Keratinocyte (primary cell): ENCODE results near the gene STYXL1. TPM values are rescaled to one million over a fixed set of nuclear protein-coding genes. Genes with fewer than 3 reads are reported as not detected.
"Not testable (repeated sequence)": the region's sequence is repeated elsewhere in the genome, so short reads cannot be mapped to it uniquely, and the experiment has no call there.

Source experiments
- DNase-seq: peaks from one replicate; pipeline ENCODE4 v3.0.0-alpha.2; 2011; ENCODE audit warnings: low read depth, missing footprints, low spot score
- FAIRE-seq: peaks from 2 replicates; lab custom pipeline; 2011; peaks lifted over from hg19 to GRCh38; lab: Jason Lieb, UNC
- H2AFZ ChIP-seq: 2 replicates; pipeline ENCODE4 v1.6.0; 2012; ENCODE audit warnings: low read length, control low read depth, inconsistent platforms; ENCODE audit not compliant: control insufficient read depth
- H3K27ac ChIP-seq: 2 replicates; pipeline ENCODE4 v1.5.1; 2011; ENCODE audit warnings: low read length; ENCODE audit not compliant: control insufficient read depth, insufficient read depth
- H3K27me3 ChIP-seq: 3 replicates; pipeline ENCODE4 v1.6.0; 2011; ENCODE audit warnings: low read length; ENCODE audit not compliant: control insufficient read depth, insufficient read depth; ENCODE audit errors: extremely low read depth
- H3K36me3 ChIP-seq, 2 experiments: 2 replicates in 1 of 2; 3 replicates in 1 of 2; pipeline ENCODE4 v1.5.1; 2011; ENCODE audit warnings: low read length in 2 of 2, mild to moderate bottlenecking in 1 of 2; ENCODE audit not compliant: control insufficient read depth in 2 of 2, insufficient read depth in 2 of 2; ENCODE audit errors: extremely low read depth in 1 of 2
- H3K4me1 ChIP-seq: 3 replicates; pipeline ENCODE4 v1.5.1; 2011; ENCODE audit warnings: low read length; ENCODE audit not compliant: control insufficient read depth, insufficient read depth; ENCODE audit errors: extremely low read depth
- H3K4me2 ChIP-seq: 3 replicates; pipeline ENCODE4 v1.6.0; 2011; ENCODE audit warnings: low read depth, low read length; ENCODE audit not compliant: control insufficient read depth, insufficient read depth; ENCODE audit errors: extremely low read depth
- H3K4me3 ChIP-seq, 3 experiments: fragments of 200-600 bp in 1 of 3; sonication (generic) in 1 of 3; 2 replicates in 2 of 3; 3 replicates in 1 of 3; pipeline ENCODE4 v1.5.1; 2011 to 2016; ENCODE audit warnings: low read length in 3 of 3, mild to moderate bottlenecking in 3 of 3, control low read depth in 2 of 3, inconsistent platforms in 1 of 3, low read depth in 1 of 3, mixed read lengths in 1 of 3, mixed run types in 1 of 3, moderate library complexity in 1 of 3; ENCODE audit not compliant: control insufficient read depth in 2 of 3, insufficient read depth in 2 of 3; ENCODE audit errors: extremely low read depth in 1 of 3
- H3K79me2 ChIP-seq: 2 replicates; pipeline ENCODE4 v1.6.0; 2012; ENCODE audit warnings: low read length; ENCODE audit not compliant: control insufficient read depth, insufficient read depth
- H3K9ac ChIP-seq: 3 replicates; pipeline ENCODE4 v1.6.0; 2011; ENCODE audit warnings: low read length; ENCODE audit not compliant: control insufficient read depth, insufficient read depth; ENCODE audit errors: extremely low read depth
- H3K9me1 ChIP-seq: 3 replicates; pipeline ENCODE4 v1.6.0; 2011; ENCODE audit warnings: low read length; ENCODE audit not compliant: control insufficient read depth, insufficient read depth; ENCODE audit errors: extremely low read depth
- H3K9me3 ChIP-seq: 2 replicates; pipeline ENCODE4 v1.5.1; 2012; ENCODE audit warnings: low read depth, low read length; ENCODE audit not compliant: control insufficient read depth
- H4K20me1 ChIP-seq: 3 replicates; pipeline ENCODE4 v1.6.0; 2011; ENCODE audit warnings: low read length; ENCODE audit not compliant: control insufficient read depth, insufficient read depth; ENCODE audit errors: extremely low read depth
- EZH2 ChIP-seq: IDR thresholded peaks from one replicate; pipeline ENCODE4 v1.6.1; 2012; ENCODE audit warnings: inconsistent platforms, mild to moderate bottlenecking, low read length, moderate library complexity
- dilution Hi-C: fragments of 300-500 bp; cut with MboI; formaldehyde crosslinking; loops from one replicate; pipeline ENCODE4 v1.7.0; 2020; ENCODE audit warnings: low sequenced_read_pairs; ENCODE audit not compliant: extremely low pct_ligation_motif_present
- polyA plus RNA-seq, 5 experiments: library from polyadenylated mRNA; depleted of rRNA in 3 of 5; stranded (reverse) in 3 of 5; stranded (forward) in 1 of 5; unstranded in 1 of 5; fragments of >200 nt; gene quantifications; 1 replicate in 1 of 5; 2 replicates in 3 of 5; 3 replicates in 1 of 5; pipeline versions ENCODE4 v1.2.1 to v1.2.3, GENCODE V29; 2011 to 2012; ENCODE audit warnings: missing spikeins in 2 of 5, low read depth in 1 of 5, low replicate concordance in 1 of 5
- TF ChIP-seq, protein P1 (sequence below), 3 experiments: IDR thresholded peaks in 1 of 3; conservative IDR thresholded peaks in 1 of 3; optimal IDR thresholded peaks in 1 of 3; 2 replicates in 2 of 3; 3 replicates in 1 of 3; pipeline versions ENCODE3 to v1.5.1; 2011; ENCODE audit warnings: low read length in 3 of 3, mild to moderate bottlenecking in 3 of 3, moderate library complexity in 2 of 3, control low read depth in 1 of 3, inconsistent platforms in 1 of 3; ENCODE audit not compliant: insufficient read depth in 2 of 3; ENCODE audit errors: extremely low read depth in 1 of 3

Gene STYXL1
- polyA plus RNA-seq, 1 donor (not counting 4 experiments of a cell fraction or from before 2014, with no cell fraction given) = 76.2 TPM

DNA sequence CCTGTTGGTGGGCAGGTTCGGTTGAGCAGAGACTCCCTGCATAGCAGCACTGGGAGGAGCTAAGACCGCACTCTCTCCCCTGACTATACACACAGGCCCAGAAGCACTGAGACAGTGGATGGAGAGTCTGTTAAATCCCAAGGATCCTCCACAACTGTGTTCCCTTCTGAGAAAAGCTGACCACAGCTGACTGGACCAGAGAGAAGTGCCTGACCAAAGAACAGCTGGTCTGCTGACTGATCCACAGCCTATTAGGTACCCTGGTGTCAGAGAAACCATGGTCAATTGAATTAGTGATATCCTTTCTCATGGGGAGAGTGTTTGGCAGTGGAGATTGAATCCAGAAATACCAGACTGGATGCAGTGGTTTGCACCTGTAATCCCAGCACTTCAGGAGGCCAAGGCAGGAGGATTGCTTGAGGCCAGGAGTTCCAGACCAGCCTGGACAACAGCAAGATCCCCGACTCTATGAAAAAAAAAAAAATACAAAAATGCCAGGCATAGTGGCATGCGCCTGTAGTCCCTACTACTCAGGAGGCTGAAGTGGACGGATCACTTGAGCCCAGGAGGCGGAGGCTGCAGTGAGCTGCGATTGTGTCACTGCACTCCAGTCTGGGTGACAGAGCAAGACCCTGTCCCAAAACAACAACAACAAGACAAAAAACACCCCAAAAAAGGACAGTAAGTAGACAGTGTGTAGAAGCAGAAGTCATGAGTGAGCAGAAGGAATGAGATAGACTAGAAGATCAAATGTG is 25.6 kb downstream of the STYXL1 start:
- no peak for FAIRE-seq

DNA sequence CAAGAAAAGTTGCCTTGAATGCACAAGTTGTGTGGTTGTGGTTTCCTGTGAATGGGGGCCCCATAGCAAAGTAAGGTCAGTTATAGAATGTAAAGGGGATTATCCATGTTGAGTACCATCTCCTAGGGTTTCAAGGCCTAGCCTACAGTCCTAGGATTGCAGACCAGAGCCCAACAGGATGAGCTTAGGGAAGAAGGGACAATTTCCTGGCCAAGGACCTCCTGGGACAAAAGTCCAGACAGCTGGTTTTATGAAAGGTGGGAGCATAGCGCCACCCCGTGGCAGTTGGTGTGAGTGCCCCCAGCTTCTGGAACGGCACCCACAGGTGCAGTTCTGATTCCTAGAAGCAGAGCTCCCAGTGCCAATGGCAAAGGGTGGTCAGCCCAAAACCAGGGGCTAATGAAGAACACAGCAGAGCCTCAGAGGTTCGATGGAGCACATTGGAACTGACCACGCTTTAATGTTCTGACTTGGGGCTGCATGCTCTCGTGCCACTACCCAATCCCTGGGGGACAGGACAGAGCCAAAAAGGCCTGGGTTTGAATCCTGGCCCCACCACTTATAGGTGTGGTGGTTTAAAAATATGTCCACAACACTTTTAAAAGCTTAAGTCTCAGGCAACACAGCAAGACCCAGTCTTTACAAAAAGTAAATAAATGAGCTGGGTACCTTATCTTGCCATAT is 27.6 kb downstream of the STYXL1 start:
- FAIRE-seq (peak; percentile 52), DNase-seq (peak; percentile 5)
- TF ChIP-seq, protein P1, sequence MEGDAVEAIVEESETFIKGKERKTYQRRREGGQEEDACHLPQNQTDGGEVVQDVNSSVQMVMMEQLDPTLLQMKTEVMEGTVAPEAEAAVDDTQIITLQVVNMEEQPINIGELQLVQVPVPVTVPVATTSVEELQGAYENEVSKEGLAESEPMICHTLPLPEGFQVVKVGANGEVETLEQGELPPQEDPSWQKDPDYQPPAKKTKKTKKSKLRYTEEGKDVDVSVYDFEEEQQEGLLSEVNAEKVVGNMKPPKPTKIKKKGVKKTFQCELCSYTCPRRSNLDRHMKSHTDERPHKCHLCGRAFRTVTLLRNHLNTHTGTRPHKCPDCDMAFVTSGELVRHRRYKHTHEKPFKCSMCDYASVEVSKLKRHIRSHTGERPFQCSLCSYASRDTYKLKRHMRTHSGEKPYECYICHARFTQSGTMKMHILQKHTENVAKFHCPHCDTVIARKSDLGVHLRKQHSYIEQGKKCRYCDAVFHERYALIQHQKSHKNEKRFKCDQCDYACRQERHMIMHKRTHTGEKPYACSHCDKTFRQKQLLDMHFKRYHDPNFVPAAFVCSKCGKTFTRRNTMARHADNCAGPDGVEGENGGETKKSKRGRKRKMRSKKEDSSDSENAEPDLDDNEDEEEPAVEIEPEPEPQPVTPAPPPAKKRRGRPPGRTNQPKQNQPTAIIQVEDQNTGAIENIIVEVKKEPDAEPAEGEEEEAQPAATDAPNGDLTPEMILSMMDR (optimal IDR thresholded peaks at IDR 0.05 in 1 of 3, IDR thresholded peaks at IDR 0.05 in 1 of 3, conservative IDR thresholded peaks at IDR 0.05 in 1 of 3; ENCODE audit: extremely low read depth in 1 of 3, insufficient read depth in 2 of 3, low read length in 3 of 3) = peak; percentile 85 to 89 (median 88)
- no peak for TF ChIP-seq EZH2
- Histone ChIP-seq H3K27ac (no peak overlapping the region), H3K79me2 (no peaks in the 10 kb centered on the region), H3K4me1 (no peaks in the 10 kb centered on the region), H3K9ac (no peak overlapping the region), H3K36me3 (peaks cover 17 to 26% of the 10 kb centered on the region in 2 experiments), H3K9me3 (no peaks in the 10 kb centered on the region), H4K20me1 (no peaks in the 10 kb centered on the region), H3K4me2 (no peak overlapping the region), H3K9me1 (no peaks in the 10 kb centered on the region), H2AFZ (no peak overlapping the region), H3K27me3 (no peaks in the 10 kb centered on the region), H3K4me3 (no peak overlapping the region)
- dilution Hi-C loops = no loop called here

More for the DNA sequence above, 25.6 kb downstream of the STYXL1 start:
- Histone ChIP-seq H3K27ac (no peak overlapping the region), H3K4me2 (no peak overlapping the region), H3K36me3 (peaks cover 23 to 26% of the 10 kb centered on the region in 2 experiments), H3K9me1 (no peaks in the 10 kb centered on the region), H3K79me2 (no peaks in the 10 kb centered on the region), H3K27me3 (no peaks in the 10 kb centered on the region), H3K9ac (no peak overlapping the region), H2AFZ (no peak overlapping the region), H3K9me3 (no peaks in the 10 kb centered on the region), H3K4me1 (no peaks in the 10 kb centered on the region), H4K20me1 (no peaks in the 10 kb centered on the region), H3K4me3 (no peak overlapping the region)
- dilution Hi-C loops = no loop called here
- no peak for DNase-seq
- TF ChIP-seq, protein P1 (optimal IDR thresholded peaks at IDR 0.05 in 1 of 3, IDR thresholded peaks at IDR 0.05 in 1 of 3, conservative IDR thresholded peaks at IDR 0.05 in 1 of 3; ENCODE audit: extremely low read depth in 1 of 3, insufficient read depth in 2 of 3, low read length in 3 of 3) = no peak
- TF ChIP-seq EZH2 = no peak

DNA sequence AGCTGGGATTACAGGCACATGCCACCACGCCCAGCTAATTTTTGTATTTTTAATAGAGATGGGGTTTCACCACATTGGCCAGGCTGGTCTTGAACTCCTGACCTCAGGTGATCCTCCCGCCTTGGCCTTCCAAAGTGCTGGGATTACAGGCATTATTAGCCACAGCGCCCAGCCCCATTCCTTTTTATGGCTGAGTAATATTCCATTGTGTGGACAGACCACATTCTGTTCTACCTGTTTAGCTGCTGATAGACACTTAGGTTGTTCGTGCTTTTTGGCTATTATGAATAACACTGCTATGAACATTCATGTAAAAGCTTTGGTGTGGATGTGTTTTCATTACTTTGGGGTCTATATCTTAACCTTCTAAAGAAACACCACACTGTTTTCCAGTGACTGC is 29.3 kb downstream of the STYXL1 start:
- H3K9me3 ChIP-seq, H3K79me2 ChIP-seq, H3K27me3 ChIP-seq, FAIRE-seq, DNase-seq, H2AFZ ChIP-seq, H3K27ac ChIP-seq, H3K9ac ChIP-seq, H4K20me1 ChIP-seq, H3K4me3 ChIP-seq, dilution Hi-C loops, H3K9me1 ChIP-seq, H3K4me1 ChIP-seq, H3K4me2 ChIP-seq: not testable (repeated sequence)
- H3K36me3 ChIP-seq = peaks cover 13 to 26% of the 10 kb centered on the region in 2 experiments
